Stimulated activated CD8-positive, alpha-beta memory T cell treated with anti-CD3 and anti-CD28 coated beads, Interleukin-2, amount 100 ng/mL, for 1 hour (primary cell): ENCODE data around the gene DNAH2.

Experiments
- DNase-seq, 2 donors: peaks; one replicate each; pipeline ENCODE4 v3.0.0-alpha.2; 2020; ENCODE audit warnings: low read depth in 2 of 2

DNAH2 gene

GRCh38 chr17:7818746-7819645 lies 101.5 kb downstream of the DNAH2 start:
- DNase-seq, result no peak

DNA sequence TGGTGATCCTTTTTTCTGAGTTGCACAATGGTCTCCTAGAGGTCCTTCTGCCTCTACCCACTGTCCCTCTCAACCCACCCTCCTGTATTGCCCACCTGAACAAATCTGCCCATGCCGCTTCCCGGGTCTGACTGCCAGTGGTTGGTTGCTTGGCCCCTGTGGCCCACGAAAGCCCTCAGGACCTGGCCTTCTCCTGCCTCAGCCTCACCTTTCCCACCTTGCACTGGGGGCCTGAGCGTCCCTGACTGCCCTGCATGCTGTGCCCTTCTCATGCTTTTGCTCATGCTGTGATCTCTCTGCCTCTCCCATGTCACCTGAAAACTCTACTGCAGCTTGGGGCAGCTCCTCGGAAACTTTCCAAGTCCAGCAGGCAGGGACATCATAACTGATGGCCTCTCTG lies 102.7 kb downstream of the DNAH2 start:
- DNase-seq, result no peak

GRCh38 chr17:7822126-7822525 lies 104.6 kb downstream of the DNAH2 start:
- DNase-seq, result no peak

DNA sequence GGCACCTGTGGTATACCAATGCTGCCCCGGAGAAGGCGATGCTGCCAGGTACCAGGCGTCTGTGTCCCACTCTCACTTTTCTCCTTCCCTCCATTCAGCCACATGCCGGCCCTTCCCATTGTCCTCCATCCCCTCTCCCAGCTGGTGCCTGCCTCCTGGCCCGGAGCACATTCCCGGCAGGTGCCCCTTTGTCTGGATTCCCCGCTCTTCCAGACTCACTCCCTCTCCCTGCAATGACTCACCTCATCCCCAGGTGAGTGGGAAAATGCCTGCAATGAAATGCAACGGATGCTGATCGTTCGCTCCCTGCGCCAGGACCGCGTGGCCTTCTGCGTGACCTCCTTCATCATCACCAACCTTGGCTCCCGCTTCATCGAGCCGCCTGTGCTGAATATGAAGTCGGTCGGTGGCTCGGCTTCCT lies 106.0 kb downstream of the DNAH2 start:
- no peak for DNase-seq

- no peak for DNase-seq
Measured at GRCh38 chr17:7824021-7824924, 106.7 kb downstream of the DNAH2 start.

DNA sequence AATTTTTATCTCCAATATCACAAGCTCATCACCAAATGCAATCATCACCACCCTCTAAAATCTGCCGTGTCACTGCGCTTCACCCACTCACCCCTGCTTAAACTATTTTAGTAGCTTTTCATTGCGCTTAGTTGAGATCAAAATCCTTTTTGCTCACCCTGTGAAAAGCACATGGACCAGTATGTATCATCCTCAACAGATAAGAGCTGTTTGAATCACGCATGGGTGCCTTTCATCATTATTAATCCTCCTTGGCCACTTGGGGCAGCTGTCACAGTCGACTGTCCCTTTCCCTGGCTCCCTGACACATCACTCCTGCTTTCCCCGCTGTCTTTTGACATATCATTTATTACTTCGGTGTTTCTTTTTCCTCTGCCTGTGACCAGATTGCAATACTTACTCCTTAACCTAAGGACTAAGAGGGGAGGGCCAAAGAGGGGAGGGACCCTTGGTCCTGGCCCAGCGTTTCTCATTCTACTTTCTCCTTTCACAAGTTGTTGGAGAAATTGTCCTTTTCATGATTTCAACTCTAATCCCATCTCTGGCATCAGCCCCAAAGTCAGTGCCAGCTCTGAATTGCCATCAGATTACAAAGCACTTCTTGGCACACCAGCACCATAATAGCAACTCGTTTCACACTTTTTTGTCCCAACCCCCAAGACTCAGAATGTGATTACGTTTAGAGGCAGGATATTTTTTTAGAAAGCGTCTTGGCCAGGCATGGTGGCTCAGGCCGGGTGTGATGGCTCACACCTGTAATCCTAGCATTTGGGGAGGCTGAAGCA lies 107.9 kb downstream of the DNAH2 start:
- DNase-seq, result no peak

- no peak for DNase-seq
Measured at GRCh38 chr17:7830616-7831015, 113.1 kb downstream of the DNAH2 start.

DNA sequence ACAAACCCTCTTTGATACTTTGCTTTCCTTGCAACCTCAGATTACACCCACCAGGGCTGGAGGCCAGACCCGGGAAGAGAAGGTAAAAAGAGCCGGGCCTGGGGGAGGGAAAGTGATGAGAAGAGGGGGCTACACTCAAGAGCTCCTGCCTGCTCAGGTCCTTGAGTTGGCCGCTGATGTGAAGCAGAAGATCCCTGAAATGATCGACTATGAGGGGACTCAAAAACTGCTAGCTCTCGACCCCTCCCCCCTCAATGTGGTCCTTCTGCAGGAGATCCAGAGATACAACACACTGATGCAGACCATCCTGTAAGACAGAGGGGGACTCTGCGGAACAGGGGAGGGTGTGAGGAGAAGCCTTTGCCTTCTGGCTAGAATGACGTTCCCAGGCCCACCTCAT lies 113.7 kb downstream of the DNAH2 start:
- no peak for DNase-seq

DNA sequence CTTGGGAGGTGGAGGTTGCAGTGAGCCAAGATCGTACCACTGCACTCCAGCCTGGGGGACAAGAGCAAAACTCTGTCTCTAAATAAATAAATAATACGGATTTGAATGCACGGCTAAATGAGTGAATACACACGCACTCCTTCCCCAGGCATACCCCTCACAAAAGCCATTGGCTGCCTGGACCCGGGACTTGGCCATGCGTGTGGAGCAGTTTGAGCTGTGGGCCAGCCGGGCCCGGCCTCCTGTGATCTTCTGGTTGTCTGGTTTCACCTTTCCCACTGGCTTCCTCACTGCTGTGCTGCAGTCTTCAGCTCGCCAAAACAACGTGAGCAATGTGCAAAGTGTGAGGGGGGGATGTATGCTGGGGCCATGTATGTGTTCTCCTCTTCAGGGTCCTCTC lies 114.9 kb downstream of the DNAH2 start:
- no peak for DNase-seq

- no peak for DNase-seq
Measured at GRCh38 chr17:7833011-7833794, 115.7 kb downstream of the DNAH2 start.

DNA sequence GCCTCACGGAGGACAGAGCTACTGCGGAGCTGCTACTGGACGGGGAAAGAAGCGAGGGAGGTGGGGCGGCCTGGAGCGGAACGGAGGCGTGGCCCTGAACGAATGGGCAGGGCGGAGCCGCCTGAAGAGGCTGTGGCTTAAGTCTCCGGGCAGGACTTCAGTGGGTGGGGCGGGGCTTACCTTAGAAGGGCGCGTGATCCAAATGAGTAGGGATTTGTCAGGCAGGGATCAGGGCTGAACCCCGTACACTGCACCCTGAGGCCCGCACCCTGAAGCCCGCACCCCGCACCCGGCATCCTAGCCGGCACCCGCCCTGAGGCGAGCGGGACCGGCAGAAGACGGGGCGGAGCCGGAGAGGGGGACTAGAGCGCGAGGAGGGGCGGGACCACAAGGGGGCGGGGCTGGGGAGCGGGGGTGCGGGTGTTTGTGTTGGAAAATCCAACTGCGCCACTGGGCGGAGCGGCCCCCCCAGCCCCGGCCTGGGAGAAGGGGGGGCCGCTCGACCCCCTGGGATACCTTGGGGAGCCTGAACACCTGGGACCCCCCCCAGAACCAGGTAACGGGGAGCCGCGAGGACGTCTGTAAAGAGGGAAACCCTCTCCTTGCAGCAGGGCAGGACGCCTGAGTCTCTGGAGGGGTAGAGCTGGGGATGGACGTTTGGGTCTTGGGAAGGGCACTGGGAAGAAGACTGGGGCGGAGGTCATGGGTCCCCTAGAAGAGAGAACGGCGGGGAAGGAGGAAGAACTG lies 116.4 kb downstream of the DNAH2 start, which contains the start of gene KDM6B:
Gene KDM6B, plus strand, starts transcription at position 423 of the 747 bp plus-strand sequence. CDS start 11,338 bp downstream, outside the sequence.
- peak; percentile 76 to 79 for DNase-seq

- DNase-seq, result no peak
Measured at GRCh38 chr17:7834542-7834956, 117.0 kb downstream of the DNAH2 start.

DNA sequence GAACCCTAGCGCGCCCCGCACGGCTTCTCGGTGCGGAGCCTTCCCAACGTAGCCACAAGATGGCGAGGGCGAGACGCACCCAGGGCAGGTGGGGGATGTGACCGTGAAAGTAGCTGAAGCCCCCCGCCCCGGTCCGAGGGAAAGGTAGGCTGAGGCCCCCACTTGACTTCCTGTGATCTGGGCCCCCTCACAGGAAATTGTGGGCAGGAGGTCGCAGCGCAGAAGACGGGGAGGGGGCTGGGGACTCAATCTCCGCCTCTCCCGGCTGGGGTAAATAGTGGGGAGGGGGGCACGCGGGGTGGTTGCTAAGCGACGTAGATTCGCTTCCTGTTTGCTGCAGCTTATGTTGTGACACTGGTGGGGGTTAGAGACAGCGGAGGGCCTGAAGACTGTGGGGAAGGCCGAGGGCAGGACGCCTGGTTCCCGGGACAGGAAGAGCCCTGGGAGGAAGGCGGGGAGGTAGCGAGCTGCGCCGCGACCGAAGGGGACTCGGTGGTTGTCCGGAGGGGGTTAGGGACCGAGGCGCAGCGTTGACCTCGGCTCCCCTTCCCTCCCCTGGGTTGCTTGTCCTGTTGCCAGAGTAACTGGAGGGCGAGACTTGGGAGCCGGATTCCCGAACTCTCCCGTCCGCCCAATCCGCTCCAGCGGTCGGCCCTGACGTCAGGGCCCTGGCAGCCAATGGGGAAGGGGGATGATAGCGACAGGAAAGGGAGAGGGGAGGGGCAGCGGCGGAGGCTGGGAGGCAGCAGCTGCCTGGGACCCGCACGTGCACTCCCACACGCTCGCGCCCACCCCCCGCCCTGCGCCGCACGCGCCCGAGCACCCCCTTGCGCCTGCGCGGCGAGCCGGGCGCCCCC lies 117.6 kb downstream of the DNAH2 start:
- peak; percentile 68 to 75 for DNase-seq

GRCh38 chr17:7835814-7836595 lies 118.5 kb downstream of the DNAH2 start:
- no peak for DNase-seq

DNA sequence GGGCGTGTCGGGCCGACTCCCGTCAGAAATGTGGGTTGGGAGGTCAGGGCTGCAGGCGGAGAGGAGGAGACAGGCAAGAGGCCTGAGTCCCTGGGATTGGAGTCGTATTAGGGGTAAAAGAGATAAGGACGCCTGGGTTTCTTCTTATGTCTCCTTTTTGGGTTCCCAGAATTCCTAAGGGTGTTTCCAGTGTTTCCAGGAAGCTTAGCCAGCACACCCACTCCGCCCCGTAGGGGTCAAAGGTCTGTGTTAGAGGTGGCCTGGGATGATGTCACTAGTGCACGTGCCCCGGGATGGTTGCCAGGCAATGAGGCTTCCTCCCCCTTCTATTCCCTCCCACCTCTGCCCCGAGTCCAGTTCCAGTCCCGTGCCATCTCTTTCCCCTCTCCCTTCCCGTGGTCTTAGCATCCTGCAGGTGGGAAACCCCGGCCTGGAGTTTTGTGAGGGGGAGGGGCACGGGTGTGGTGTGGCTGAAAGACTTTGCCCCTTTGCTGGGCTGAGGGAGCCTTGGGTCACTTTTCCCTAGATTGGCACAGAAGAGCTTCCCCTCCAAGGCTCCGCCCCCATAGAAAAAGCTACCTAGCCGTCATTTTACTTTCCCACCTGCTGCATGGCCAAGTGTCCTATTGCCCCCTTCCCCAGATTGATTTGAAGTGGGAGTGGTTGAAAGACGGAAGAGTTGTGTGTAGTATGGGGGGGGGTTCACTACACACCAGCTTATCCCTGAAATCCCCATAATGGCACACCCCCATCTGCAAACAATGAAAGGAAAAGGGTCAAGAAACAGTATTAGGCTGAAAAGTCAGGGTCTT lies 119.3 kb downstream of the DNAH2 start:
- DNase-seq, result no peak

GRCh38 chr17:7837408-7838088 lies 120.0 kb downstream of the DNAH2 start:
- DNase-seq, result no peak
